Activated CD4-positive, CD25-positive, alpha-beta regulatory T cell (primary cell): ENCODE measurements around the gene PIK3R3.
A peak's percentile ranks its signal among the peaks of the same experiment; 100 is the strongest.

Experiments
- DNase-seq, 4 experiments: peaks; one replicate each; lab custom pipeline; 2025; lab: John Stamatoyannopoulos, UW

The PIK3R3 gene

DNA sequence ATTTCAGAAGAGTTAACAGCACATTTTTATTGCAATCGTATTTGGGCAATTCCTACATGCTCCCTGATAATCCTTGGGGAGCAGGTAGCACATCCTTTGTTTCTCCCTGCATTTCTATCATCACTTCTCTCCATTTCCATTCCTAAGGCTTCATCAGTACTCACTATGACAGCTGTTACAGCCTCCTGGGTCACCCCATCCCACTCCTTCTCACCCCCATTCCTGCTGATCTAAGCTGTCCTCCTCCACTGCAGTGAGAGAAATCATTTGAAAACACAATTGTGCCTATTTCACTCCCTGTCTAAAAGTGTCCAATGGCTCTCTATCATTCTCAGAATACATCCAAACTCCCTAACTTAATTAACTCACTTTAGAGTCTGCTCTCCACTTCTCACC lies 25.5 kb upstream of the PIK3R3 start:
- no peak for DNase-seq

DNA sequence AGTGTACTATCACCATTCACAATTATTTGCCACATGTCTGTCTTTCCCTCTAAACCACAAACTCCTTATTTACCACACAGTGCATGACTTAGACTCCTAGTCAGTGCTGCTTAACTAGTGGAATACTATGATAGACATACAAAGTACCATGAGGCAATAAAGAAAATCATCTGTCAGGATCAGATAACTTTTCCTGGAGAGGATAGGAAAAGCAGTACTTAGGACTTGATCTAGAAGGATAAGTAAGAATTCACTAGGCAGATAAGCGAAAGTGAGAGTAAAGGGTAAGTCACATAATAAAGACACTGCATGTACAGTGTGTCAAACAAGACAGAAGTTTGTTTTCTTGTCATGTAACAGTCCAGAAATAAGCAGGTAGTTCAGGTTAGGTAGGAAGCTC lies 21.3 kb upstream of the PIK3R3 start:
- no peak for DNase-seq

DNA sequence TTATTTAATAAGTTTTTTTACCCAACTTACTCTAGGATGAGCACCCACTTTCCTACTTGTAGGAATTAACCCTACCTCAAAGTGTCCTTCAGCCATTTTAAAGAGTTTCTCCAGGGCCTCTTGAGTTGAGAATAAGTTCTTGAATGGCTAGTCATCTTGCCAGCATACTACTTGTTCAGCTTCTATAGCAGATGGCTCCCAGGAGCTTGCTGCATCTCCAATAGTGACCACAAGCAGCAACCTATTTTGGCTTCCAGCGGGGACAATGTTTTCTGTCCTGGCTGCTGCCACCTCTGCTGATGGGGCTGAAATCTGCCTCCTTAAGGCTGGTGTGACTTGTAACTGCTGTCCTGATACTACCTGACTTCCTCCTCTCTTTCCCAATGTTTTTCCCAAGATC lies 20.8 kb upstream of the PIK3R3 start:
- DNase-seq: no peak

GRCh38 chr1:46152016-46152415 lies 19.6 kb upstream of the PIK3R3 start:
- no peak for DNase-seq

DNA sequence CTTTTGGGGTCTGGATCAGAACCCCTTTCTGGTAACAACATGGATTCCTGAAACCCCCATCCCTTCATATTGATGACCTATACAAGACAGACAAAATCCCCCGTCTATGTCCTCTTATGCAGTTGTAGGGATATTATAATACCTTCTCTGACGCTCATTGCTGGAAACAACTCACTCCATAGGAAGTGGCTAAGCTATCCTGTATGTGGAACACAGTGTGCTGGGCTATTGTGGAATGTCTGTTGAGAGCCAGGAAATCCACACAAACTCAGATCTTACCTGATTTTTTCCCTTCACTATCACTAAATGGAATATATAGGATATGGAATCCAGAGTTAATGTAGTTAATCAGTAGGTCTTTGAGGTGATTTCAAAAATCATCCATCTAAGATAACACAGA lies 17.7 kb upstream of the PIK3R3 start:
- DNase-seq: no peak

DNA sequence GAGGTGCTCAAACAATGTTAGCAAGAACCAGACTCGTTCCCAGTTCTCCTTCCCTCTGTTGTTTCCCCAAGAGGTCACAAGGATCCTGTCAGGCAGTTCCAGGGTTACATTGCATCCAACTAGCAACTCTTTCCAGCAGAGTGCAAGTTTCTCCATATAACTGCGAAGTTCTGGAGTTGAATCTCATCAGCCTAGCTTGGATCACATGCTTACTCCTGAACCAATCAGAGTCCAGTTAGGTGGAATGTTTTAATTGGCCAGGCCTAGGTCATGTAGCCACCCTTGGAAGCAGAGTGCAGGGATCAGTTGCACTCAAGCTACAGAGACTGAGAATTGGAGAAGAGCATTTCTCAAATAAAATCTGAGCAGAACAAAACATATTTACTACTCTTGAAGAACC lies 15.9 kb upstream of the PIK3R3 start:
- DNase-seq: no peak

GRCh38 chr1:46137916-46138315 lies 5.5 kb upstream of the PIK3R3 start:
- DNase-seq: no peak

- no peak for DNase-seq
Observed at GRCh38 chr1:46136711-46137110, 4.3 kb upstream of the PIK3R3 start.

DNA sequence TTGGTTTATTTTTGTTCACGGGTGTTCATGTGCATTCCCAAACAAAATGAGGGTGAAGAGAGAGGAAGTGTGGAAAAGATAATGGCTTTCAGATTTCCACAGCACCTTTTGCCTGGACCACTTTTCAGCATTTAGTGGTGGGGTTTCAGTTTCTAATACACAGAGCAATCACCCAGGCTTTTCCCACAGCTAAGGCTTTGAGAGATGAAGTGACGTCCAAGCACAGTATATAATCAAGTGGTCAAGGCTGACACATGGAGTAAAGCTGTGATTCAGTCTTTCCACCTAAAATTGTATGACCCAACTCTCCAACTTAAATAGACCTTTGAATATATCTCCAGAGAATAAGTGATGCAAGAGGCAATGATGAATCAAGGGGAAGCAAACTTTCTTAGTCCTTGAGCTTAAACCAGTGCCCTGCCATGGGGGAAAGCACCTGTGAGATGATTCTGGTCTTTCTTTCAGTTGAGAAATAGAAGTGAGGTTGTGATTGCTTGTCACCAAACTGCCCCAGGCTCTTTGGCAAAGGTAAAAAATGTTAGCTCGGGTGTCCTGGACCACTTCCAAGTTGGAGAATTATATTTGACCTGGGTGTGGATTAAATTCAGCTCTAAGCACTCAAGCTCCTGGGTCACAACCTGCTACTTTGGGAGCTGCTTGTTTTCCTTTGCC lies 2.4 kb upstream of the PIK3R3 start:
- no peak for DNase-seq

- no peak for DNase-seq
Observed at GRCh38 chr1:46133781-46134350, 1.4 kb upstream of the PIK3R3 start.

DNA sequence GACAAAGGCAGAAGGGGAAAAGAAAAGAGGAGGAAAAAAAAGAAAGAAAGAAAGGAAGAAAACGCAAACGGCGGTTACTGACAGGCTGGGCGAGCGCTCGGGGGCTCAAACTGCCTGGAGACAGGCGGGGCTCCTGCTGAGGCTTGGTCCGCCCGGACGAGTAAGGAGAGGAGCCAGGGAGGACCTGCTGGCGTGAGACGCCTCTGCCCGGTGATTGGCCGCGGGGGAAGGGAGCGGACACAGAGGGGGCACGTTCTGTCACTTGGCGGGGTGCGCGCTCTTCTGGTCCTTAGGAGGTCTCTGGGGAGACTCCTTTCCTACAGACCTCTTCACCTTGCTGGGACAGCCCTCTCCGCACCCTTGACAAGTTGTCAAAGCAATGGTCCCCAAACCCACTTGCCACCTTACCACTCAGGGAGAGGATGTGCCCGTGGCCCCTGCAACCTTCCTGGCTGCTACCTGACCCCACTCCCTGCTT lies 791 bp upstream of the PIK3R3 start:
- DNase-seq: peak in 1 of 4 experiments; percentile 41

DNA sequence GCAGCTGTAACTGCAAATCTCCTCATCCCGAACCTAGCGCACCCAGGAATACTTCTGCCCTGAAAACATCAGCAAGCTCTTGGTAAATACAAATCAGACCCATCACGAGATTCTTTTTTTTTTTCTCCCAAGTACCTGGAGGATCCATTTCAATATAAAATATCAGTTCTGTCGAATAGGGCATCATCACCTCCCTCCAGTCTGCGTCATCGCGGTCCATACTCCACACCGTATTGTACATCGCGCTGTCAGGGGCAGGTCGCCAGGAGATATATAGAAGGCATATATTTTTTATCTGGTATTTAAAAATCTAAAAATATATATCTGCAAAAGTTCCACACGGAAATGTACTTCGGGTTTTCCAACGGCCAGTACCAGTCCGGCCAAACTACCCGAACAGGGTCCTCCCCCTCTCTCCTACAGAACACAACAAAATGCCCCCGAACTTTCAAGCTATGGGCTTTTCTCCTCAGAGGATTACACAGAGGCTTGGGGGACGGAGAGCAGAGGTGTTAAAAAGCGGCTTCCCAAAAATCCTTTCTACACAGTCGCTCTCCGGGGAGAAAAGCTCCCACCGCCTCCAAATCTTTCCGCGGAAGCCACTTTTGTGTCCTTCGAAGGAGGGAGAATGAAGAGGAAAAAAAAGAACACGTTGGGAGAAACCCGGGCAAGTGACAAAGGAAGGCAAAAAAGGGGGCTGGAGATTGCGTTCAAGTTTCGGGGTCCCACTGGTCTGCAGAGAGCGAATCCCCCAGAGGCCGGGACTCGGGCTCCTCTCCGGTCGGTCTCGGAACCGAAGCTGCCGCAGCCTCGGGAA lies 509 bp downstream of the PIK3R3 start:
- peak in 1 of 4 experiments; percentile 36 for DNase-seq

- DNase-seq: no peak
Observed at GRCh38 chr1:46131093-46131492, 1.3 kb downstream of the PIK3R3 start.

DNA sequence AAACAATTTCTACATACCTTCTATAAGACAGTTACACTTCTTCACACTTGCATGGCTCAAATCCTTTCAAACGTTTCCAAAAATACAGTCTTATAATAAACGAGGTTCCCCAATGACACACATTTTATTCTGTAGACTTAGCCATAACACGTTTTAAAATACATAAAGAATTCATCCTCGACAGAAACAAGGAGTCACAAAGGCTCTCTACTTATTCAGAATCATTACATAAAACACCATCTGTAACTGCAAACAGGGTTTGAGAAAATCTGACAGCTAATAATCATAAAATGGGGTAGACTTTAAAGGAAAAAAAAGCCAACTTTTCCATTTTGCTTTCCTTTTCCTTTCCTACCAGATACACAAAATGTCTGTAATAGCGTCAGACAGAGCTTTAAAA lies 1.8 kb downstream of the PIK3R3 start:
- DNase-seq: no peak

- no peak for DNase-seq
Observed at GRCh38 chr1:46130121-46130520, 2.3 kb downstream of the PIK3R3 start.

GRCh38 chr1:46128344-46128743 lies 4.1 kb downstream of the PIK3R3 start:
- DNase-seq: no peak

DNA sequence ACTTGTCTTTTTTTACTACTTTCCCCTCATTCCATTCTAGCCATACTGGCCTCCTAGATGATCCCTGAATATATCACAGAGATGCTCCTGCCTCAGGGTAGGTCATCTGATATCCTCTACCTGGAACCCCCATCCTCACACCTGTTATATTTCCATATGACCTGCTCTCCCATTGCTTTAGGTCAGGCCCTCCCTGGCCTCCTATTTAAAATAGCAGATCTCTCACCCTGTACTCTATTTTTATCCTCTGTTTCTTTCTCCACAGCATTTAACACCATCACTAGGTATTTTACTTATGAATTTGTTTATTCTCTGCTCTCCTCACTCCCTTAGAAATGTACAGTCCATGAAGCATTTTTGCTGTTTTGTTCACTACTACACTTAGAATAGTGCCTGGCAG lies 13.6 kb downstream of the PIK3R3 start:
- no peak for DNase-seq

- DNase-seq: no peak
Observed at GRCh38 chr1:46117810-46118494, 14.5 kb downstream of the PIK3R3 start.

GRCh38 chr1:46114925-46115603 lies 17.4 kb downstream of the PIK3R3 start:
- no peak for DNase-seq

DNA sequence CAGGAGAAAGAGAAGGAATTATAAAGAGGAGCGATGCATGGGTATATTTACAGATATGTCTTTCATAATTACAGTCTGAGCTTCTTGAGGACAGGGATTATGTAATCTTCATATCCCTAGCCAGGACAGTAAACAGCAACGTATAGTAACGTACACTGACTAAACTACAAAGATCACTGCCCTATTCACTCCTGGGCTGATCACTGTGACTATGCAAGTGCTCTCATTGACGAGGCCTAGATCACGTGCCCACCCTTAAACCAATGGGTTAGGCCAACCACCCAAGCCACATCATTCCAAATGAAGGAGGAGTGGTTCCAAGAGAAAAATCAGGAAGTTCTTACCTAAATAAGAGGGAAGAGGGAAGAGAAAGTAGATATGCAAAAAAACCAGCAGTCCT lies 18.5 kb downstream of the PIK3R3 start:
- DNase-seq: no peak

GRCh38 chr1:46112108-46112507 lies 20.3 kb downstream of the PIK3R3 start:
- DNase-seq: no peak

DNA sequence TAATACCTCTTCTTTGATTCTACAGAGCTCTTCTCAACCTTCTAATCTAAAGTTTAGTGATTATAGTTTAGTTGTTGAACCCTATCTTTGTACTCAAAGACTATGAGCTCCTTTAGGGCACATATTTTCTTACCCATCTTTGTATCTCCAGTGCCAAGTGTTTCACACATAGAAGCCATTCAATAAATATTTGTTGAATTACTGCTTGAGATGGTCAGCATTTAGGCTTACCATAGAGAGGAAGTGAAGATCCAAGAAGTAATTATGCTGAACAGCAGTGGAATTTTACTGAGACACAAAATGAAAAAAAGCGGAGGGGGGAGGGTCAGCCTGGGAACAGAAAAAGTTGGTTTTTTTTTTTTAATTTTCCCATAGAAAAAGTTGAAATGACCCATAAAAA lies 21.9 kb downstream of the PIK3R3 start:
- no peak for DNase-seq
